Measurements from ENCODE around the gene ZBED4. TPM values are rescaled to one million over a fixed set of nuclear protein-coding genes. Genes with fewer than 3 reads are reported as not detected.

The ZBED4 gene
- total RNA-seq, 1 donor from 2014 or later = 36.5 TPM

- Mint-ChIP-seq H3K9me3 (ENCODE audit: low read depth) (peaks cover 14% of the 10 kb centered on the region), H3K36me3 (ENCODE audit: insufficient read depth) (peaks cover 26% of the 10 kb centered on the region), H3K4me3 (ENCODE audit: low read depth) (no peak overlapping the region), H3K27me3 (no peaks in the 10 kb centered on the region), H3K4me1 (ENCODE audit: low read depth) (peaks cover 10% of the 10 kb centered on the region), H3K27ac (peak overlapping the region; percentile 14)
- DNase-seq (ENCODE audit: low spot score, unreplicated experiment) = no peak
- no peak for TF ChIP-seq CTCF (IDR thresholded peaks at IDR 0.05; ENCODE audit: unreplicated experiment)
Observed at GRCh38 chr22:49861642-49862495, 8.2 kb downstream of the ZBED4 start.

GRCh38 chr22:49862496-49862776 is 8.8 kb downstream of the ZBED4 start:
- no peaks in the 10 kb centered on the region for H3K27me3 Mint-ChIP-seq
- H3K4me3 Mint-ChIP-seq (ENCODE audit: low read depth) = no peak overlapping the region
- peaks cover 20% of the 10 kb centered on the region for H3K9me3 Mint-ChIP-seq (ENCODE audit: low read depth)
- no peak overlapping the region for H3K27ac Mint-ChIP-seq
- peaks cover 6% of the 10 kb centered on the region for H3K4me1 Mint-ChIP-seq (ENCODE audit: low read depth)
- H3K36me3 Mint-ChIP-seq (ENCODE audit: insufficient read depth) = peaks cover 32% of the 10 kb centered on the region
- no peak for DNase-seq (ENCODE audit: low spot score, unreplicated experiment)
- no peak for TF ChIP-seq CTCF (IDR thresholded peaks at IDR 0.05; ENCODE audit: unreplicated experiment)

DNA sequence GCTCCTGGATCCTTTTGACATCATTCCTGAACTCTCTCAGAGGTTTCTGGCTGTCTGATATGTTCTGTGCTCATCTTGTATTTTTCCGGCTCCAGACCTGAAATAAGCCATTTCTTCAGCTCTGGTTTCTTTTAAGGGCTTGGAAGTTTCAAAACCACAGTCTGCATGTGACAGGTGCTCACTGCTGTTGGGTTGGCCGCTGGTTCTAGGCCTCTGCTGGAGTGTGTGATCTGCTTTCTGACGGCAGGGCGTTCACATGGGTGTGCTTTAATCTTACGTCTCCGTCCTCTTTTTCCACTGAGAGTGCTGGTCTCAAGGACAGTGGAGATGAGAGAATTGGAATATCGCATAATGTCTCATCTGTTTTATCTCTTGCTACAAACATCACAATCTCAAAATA is 10.3 kb downstream of the ZBED4 start:
- TF ChIP-seq CTCF (IDR thresholded peaks at IDR 0.05; ENCODE audit: unreplicated experiment) = no peak
- Mint-ChIP-seq H3K27me3 (no peaks in the 10 kb centered on the region), H3K4me1 (ENCODE audit: low read depth) (peaks cover 2% of the 10 kb centered on the region), H3K9me3 (ENCODE audit: low read depth) (peaks cover 27% of the 10 kb centered on the region), H3K4me3 (ENCODE audit: low read depth) (no peak overlapping the region), H3K36me3 (ENCODE audit: insufficient read depth) (peaks cover 45% of the 10 kb centered on the region), H3K27ac (no peak overlapping the region)
- no peak for DNase-seq (ENCODE audit: low spot score, unreplicated experiment)

- Mint-ChIP-seq H3K4me3 (ENCODE audit: low read depth) (no peak overlapping the region), H3K27me3 (no peaks in the 10 kb centered on the region), H3K4me1 (ENCODE audit: low read depth) (peaks cover 2% of the 10 kb centered on the region), H3K36me3 (ENCODE audit: insufficient read depth) (peaks cover 57% of the 10 kb centered on the region), H3K27ac (no peak overlapping the region), H3K9me3 (ENCODE audit: low read depth) (peaks cover 38% of the 10 kb centered on the region)
- no peak for TF ChIP-seq CTCF (IDR thresholded peaks at IDR 0.05; ENCODE audit: unreplicated experiment)
- no peak for DNase-seq (ENCODE audit: low spot score, unreplicated experiment)
Observed at GRCh38 chr22:49865156-49865555, 11.5 kb downstream of the ZBED4 start.

- Mint-ChIP-seq H3K4me1 (ENCODE audit: low read depth) (peaks cover 2% of the 10 kb centered on the region), H3K27me3 (no peaks in the 10 kb centered on the region), H3K9me3 (ENCODE audit: low read depth) (peaks cover 41% of the 10 kb centered on the region), H3K36me3 (ENCODE audit: insufficient read depth) (peaks cover 63% of the 10 kb centered on the region), H3K27ac (no peak overlapping the region), H3K4me3 (ENCODE audit: low read depth) (no peak overlapping the region)
- no peak for DNase-seq (ENCODE audit: low spot score, unreplicated experiment)
- TF ChIP-seq CTCF (IDR thresholded peaks at IDR 0.05; ENCODE audit: unreplicated experiment) = no peak
Observed at GRCh38 chr22:49866134-49866533, 12.5 kb downstream of the ZBED4 start.

All from progenitor cell of endocrine pancreas (in vitro differentiated cells).